GM18508 (cell line): ENCODE measurements around the gene UGT1A6.
"Not testable (repeated sequence)": the region's sequence is repeated elsewhere in the genome, so short reads cannot be mapped to it uniquely, and the experiment has no call there.

ENCODE experiments used
- ATAC-seq: cut with Tn5 transposase; IDR thresholded peaks from one replicate; pipeline ENCODE4 v1.9.1; 2021; ENCODE audit warnings: moderate number of reproducible peaks; ENCODE audit not compliant: insufficient read depth, unreplicated experiment

UGT1A6 gene

GRCh38 chr2:233713262-233713615 lies 20.5 kb downstream of the UGT1A6 start:
- ATAC-seq, result no peak

GRCh38 chr2:233714121-233714520 lies 21.4 kb downstream of the UGT1A6 start:
- ATAC-seq, result no peak

GRCh38 chr2:233718552-233718951 lies 25.9 kb downstream of the UGT1A6 start, which contains the start of gene UGT1A4:
Gene UGT1A4 (plus strand): TSS chr2:233718736. CDS start chr2:233718821, 85 bp downstream.
- no peak for ATAC-seq

GRCh38 chr2:233728723-233729301 lies 36.1 kb downstream of the UGT1A6 start, which contains the start of gene UGT1A3:
Gene UGT1A3 (plus strand): TSS chr2:233729042. CDS start chr2:233729127, 85 bp downstream.
- ATAC-seq, result no peak

- ATAC-seq, result not testable (repeated sequence)
These were observed 44.4 kb downstream of the UGT1A6 start for GRCh38 chr2:233736868-233737653.

GRCh38 chr2:233740870-233741269 lies 48.2 kb downstream of the UGT1A6 start:
- ATAC-seq, result no peak

GRCh38 chr2:233743464-233744259 lies 51.0 kb downstream of the UGT1A6 start:
- ATAC-seq, result no peak

GRCh38 chr2:233745073-233745755 lies 52.5 kb downstream of the UGT1A6 start:
- ATAC-seq, result no peak

- not testable (repeated sequence) for ATAC-seq
These were observed 53.1 kb downstream of the UGT1A6 start for GRCh38 chr2:233745838-233746237.

GRCh38 chr2:233746475-233747282 lies 54.0 kb downstream of the UGT1A6 start:
- no peak for ATAC-seq

- no peak for ATAC-seq
These were observed 54.5 kb downstream of the UGT1A6 start for GRCh38 chr2:233747283-233747544.

- ATAC-seq, result not testable (repeated sequence)
These were observed 58.0 kb downstream of the UGT1A6 start for GRCh38 chr2:233750689-233751088.

GRCh38 chr2:233751212-233752009 lies 58.7 kb downstream of the UGT1A6 start:
- not testable (repeated sequence) for ATAC-seq

GRCh38 chr2:233754872-233755611 lies 62.4 kb downstream of the UGT1A6 start:
- ATAC-seq, result no peak

GRCh38 chr2:233756429-233757081 lies 63.9 kb downstream of the UGT1A6 start:
- no peak for ATAC-seq

- ATAC-seq, result no peak
These were observed 65.5 kb downstream of the UGT1A6 start for GRCh38 chr2:233758141-233758540.

GRCh38 chr2:233758849-233759248 lies 66.2 kb downstream of the UGT1A6 start:
- ATAC-seq, result no peak

GRCh38 chr2:233760043-233760442 lies 67.4 kb downstream of the UGT1A6 start, which contains the start of gene UGT1A1:
Gene UGT1A1 (plus strand): TSS chr2:233760270. CDS start chr2:233760288, 18 bp downstream.
- ATAC-seq, result no peak
